Panc1 (cell line): ENCODE measurements around the gene HIPK3. TPM values are rescaled to one million over a fixed set of nuclear protein-coding genes. Genes with fewer than 3 reads are reported as not detected.

ENCODE experiments used
- ATAC-seq: fragments of 200-7000 bp; cut with Tn5 transposase; 2 replicates; pipeline ENCODE4 v1.9.1; 2020; ENCODE audit warnings: mild to moderate bottlenecking, moderate library complexity
- BruUV-seq: library from RNA; stranded (reverse); fragments of 400-500 nt; replicated peaks from 2 replicates; lab custom pipeline; 2021; lab: Mats Ljungman, UMichigan
- CTCF ChIA-PET: fragments of 300-600 bp; sonication (Branson Sonifier 250); formaldehyde crosslinking; loops from one replicate; lab custom pipeline; 2022; ENCODE audit warnings: antibody characterized with exemption; lab: Charles Lee
- POLR2A ChIA-PET: fragments of 300-600 bp; sonication (Branson Sonifier 250); formaldehyde crosslinking; loops from one replicate; lab custom pipeline; 2022; ENCODE audit warnings: antibody characterized with exemption; lab: Charles Lee
- DNase-seq: peaks from one replicate; pipeline ENCODE4 v3.0.0-alpha.2; 2010; ENCODE audit warnings: low read depth, low spot score
- H3K27ac ChIP-seq: 2 replicates; pipeline ENCODE4 v1.5.1; 2011; ENCODE audit warnings: mild to moderate bottlenecking, low read length, inconsistent platforms
- H3K27me3 ChIP-seq: fragments of 200-500 bp; sonication (Bioruptor generic); 2 replicates; pipeline ENCODE4 v1.6.0; 2014; ENCODE audit warnings: low read length, inconsistent platforms; ENCODE audit not compliant: control insufficient read depth, insufficient read depth
- H3K36me3 ChIP-seq: fragments of 200-500 bp; sonication (Bioruptor generic); 2 replicates; pipeline ENCODE4 v1.5.1; 2014; ENCODE audit warnings: inconsistent platforms, mild to moderate bottlenecking, low read length, moderate library complexity; ENCODE audit not compliant: control insufficient read depth, insufficient read depth
- H3K4me1 ChIP-seq: 2 replicates; pipeline ENCODE4 v1.5.1; 2011; ENCODE audit warnings: inconsistent platforms, mild to moderate bottlenecking, low read length, moderate library complexity; ENCODE audit not compliant: control insufficient read depth, insufficient read depth
- H3K4me3 ChIP-seq, 2 experiments: 2 replicates each; pipeline ENCODE4 v1.5.1; 2011 to 2012; ENCODE audit warnings: low read depth in 2 of 2, low read length in 2 of 2, mild to moderate bottlenecking in 2 of 2, inconsistent platforms in 1 of 2, moderate library complexity in 1 of 2
- H3K9me3 ChIP-seq: fragments of 200-500 bp; sonication (Bioruptor generic); 2 replicates; pipeline ENCODE4 v1.5.1; 2014; ENCODE audit warnings: low read depth, mild to moderate bottlenecking, inconsistent platforms, low read length, moderate library complexity; ENCODE audit not compliant: control insufficient read depth, insufficient read depth
- POLR2AphosphoS5 ChIP-seq: IDR thresholded peaks from 2 replicates; pipeline ENCODE4 v1.6.1; 2012; ENCODE audit warnings: mild to moderate bottlenecking, low read depth, low read length, moderate library complexity
- SIN3A ChIP-seq: IDR thresholded peaks from 2 replicates; pipeline ENCODE4 v1.6.1; 2012; ENCODE audit warnings: low read depth, mild to moderate bottlenecking, low read length, moderate library complexity, borderline replicate concordance; ENCODE audit not compliant: insufficient read depth
- TCF7L2 ChIP-seq: IDR thresholded peaks from 2 replicates; pipeline ENCODE4 v1.6.1; 2011; ENCODE audit warnings: mild to moderate bottlenecking, low read depth, low read length, inconsistent platforms
- in situ Hi-C: cut with HindIII; loops from 2 replicates; pipeline ENCODE4 v1.10.0; 2016; ENCODE audit warnings: low sequenced_read_pairs, low pct_unique_long_range_greater_than_20kb
- intact Hi-C: fragments of 100-400 bp; cut with micrococcal nuclease; formaldehyde crosslinking; loops from one replicate; pipeline ENCODE4 v1.10.0; 2022; ENCODE audit not compliant: unreplicated experiment
- total RNA-seq: library from RNA; stranded (reverse); gene quantifications from one replicate; pipeline ENCODE4 v1.2.1, GENCODE V29; 2021; ENCODE audit not compliant: unreplicated experiment
- TF ChIP-seq, protein P1 (sequence below): fragments of 450-650 bp; IDR thresholded peaks from 2 replicates; pipeline ENCODE4 v1.5.1; 2017; ENCODE audit warnings: mild to moderate bottlenecking
- TF ChIP-seq, protein P2 (sequence below), 2 experiments: IDR thresholded peaks; 2 replicates each; pipeline ENCODE4 v1.6.1; 2011 to 2012; ENCODE audit warnings: low read depth in 2 of 2, control low read depth in 1 of 2, low read length in 1 of 2, mild to moderate bottlenecking in 1 of 2, moderate library complexity in 1 of 2; ENCODE audit not compliant: insufficient read depth in 1 of 2

Gene HIPK3
- total RNA-seq, 1 experiment from 2014 or later = 72.2 TPM

DNA sequence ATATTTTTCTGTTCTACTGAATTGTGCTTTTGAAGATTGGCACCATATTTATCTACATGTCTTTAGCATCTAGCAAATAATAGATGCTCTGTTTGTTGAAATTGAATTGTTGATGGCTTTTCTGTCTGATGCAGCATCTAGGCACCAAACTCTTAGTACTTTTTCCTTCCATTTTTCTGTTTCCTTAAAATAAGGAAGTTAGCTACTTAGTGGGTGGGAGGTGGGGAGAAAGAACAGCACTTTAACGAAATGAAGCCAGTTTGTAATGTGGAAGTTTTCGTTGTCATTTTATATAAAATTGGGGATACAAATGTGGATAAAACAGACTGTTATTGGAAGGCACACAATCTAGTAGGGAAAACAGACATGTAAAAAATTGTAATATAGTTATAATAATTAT lies 76.6 kb downstream of the HIPK3 start:
- Histone ChIP-seq H3K36me3 (no peaks in the 10 kb centered on the region; the same call in 1 of the 2 replicates), H3K27ac (no peak overlapping the region), H3K27me3 (no peaks in the 10 kb centered on the region), H3K9me3 (no peaks in the 10 kb centered on the region), H3K4me1 (0 out of 2 replicates have a peak, but pooled peaks cover 4% of the 10 kb centered on the region), H3K4me3 (no peak overlapping the region)
- no TSS peak for BruUV-seq
- in situ Hi-C loops (no loop called here), intact Hi-C loops (no loop called here)
- CTCF ChIA-PET = no interaction called here
- ATAC-seq (no peak), DNase-seq (no peak)
- no peak for TF ChIP-seq TCF7L2
- TF ChIP-seq SIN3A = no peak
- TF ChIP-seq, protein P1, sequence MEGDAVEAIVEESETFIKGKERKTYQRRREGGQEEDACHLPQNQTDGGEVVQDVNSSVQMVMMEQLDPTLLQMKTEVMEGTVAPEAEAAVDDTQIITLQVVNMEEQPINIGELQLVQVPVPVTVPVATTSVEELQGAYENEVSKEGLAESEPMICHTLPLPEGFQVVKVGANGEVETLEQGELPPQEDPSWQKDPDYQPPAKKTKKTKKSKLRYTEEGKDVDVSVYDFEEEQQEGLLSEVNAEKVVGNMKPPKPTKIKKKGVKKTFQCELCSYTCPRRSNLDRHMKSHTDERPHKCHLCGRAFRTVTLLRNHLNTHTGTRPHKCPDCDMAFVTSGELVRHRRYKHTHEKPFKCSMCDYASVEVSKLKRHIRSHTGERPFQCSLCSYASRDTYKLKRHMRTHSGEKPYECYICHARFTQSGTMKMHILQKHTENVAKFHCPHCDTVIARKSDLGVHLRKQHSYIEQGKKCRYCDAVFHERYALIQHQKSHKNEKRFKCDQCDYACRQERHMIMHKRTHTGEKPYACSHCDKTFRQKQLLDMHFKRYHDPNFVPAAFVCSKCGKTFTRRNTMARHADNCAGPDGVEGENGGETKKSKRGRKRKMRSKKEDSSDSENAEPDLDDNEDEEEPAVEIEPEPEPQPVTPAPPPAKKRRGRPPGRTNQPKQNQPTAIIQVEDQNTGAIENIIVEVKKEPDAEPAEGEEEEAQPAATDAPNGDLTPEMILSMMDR = no peak
- no peak for TF ChIP-seq POLR2AphosphoS5
- TF ChIP-seq, protein P2, sequence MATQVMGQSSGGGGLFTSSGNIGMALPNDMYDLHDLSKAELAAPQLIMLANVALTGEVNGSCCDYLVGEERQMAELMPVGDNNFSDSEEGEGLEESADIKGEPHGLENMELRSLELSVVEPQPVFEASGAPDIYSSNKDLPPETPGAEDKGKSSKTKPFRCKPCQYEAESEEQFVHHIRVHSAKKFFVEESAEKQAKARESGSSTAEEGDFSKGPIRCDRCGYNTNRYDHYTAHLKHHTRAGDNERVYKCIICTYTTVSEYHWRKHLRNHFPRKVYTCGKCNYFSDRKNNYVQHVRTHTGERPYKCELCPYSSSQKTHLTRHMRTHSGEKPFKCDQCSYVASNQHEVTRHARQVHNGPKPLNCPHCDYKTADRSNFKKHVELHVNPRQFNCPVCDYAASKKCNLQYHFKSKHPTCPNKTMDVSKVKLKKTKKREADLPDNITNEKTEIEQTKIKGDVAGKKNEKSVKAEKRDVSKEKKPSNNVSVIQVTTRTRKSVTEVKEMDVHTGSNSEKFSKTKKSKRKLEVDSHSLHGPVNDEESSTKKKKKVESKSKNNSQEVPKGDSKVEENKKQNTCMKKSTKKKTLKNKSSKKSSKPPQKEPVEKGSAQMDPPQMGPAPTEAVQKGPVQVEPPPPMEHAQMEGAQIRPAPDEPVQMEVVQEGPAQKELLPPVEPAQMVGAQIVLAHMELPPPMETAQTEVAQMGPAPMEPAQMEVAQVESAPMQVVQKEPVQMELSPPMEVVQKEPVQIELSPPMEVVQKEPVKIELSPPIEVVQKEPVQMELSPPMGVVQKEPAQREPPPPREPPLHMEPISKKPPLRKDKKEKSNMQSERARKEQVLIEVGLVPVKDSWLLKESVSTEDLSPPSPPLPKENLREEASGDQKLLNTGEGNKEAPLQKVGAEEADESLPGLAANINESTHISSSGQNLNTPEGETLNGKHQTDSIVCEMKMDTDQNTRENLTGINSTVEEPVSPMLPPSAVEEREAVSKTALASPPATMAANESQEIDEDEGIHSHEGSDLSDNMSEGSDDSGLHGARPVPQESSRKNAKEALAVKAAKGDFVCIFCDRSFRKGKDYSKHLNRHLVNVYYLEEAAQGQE (IDR thresholded peaks at IDR 0.05; ENCODE audit: insufficient read depth in 1 of 2, low read depth in 2 of 2, low read length in 1 of 2) = no peak
- POLR2A ChIA-PET = no interaction called here

DNA sequence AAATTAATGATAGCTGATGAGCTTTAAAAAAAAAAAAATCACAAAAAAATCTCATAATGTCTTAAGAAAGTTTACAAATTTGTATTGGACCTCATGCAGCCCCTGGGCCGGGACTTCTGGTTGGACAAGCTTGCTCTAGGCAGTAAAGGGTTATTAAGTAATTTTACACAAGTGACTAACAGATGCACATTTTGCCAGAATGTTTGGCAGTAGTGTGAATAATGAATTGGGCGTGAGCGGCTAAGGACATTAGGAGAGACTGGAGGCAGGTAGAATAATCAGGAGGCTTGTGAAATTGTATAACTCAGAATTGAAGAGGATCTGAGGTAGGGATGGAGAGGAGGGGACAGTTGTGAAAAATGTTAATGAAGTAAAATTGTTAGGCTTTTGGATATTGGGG lies 77.4 kb downstream of the HIPK3 start:
- Histone ChIP-seq H3K27ac (no peak overlapping the region), H3K9me3 (no peaks in the 10 kb centered on the region), H3K4me1 (0 out of 2 replicates have a peak, but pooled peaks cover 2% of the 10 kb centered on the region), H3K36me3 (peaks cover 3% of the 10 kb centered on the region; the same call in 1 of the 2 replicates), H3K27me3 (no peaks in the 10 kb centered on the region), H3K4me3 (no peak overlapping the region)
- POLR2A ChIA-PET = no interaction called here
- CTCF ChIA-PET = no interaction called here
- DNase-seq = no peak
- no peak for TF ChIP-seq POLR2AphosphoS5
- no peak for TF ChIP-seq SIN3A
- TF ChIP-seq, protein P1 = no peak
- TF ChIP-seq, protein P2 (IDR thresholded peaks at IDR 0.05; ENCODE audit: insufficient read depth in 1 of 2, low read depth in 2 of 2, low read length in 1 of 2) = no peak
- TF ChIP-seq TCF7L2 = no peak
- no TSS peak for BruUV-seq
- in situ Hi-C loops (no loop called here), intact Hi-C loops (no loop called here)
- ATAC-seq = no peak
